Tibial nerve (tissue), 4 donors: ENCODE data around the gene NLRP7.

ENCODE experiments used
- CTCF ChIP-seq, 5 experiments: fragments of 200-600 bp in 3 of 5; fragments of 450-650 bp in 2 of 5; sonication (generic) in 3 of 5; IDR thresholded peaks; one replicate each; pipeline ENCODE4 v1.5.1; 2016 to 2019; ENCODE audit warnings: antibody characterized with exemption in 5 of 5, mild to moderate bottlenecking in 3 of 5, moderate library complexity in 2 of 5
- EP300 ChIP-seq, 2 donors: sonication (generic); formaldehyde crosslinking; IDR thresholded peaks; one replicate each; pipeline ENCODE4 v1.6.1; 2017; ENCODE audit warnings: antibody characterized with exemption in 2 of 2, mild to moderate bottlenecking in 1 of 2

GRCh38 chr19:54916822-54917221, 30.5 kb downstream of the NLRP7 start:
- TF ChIP-seq CTCF (IDR thresholded peaks at IDR 0.05): no peak
- no peak for TF ChIP-seq EP300 (IDR thresholded peaks at IDR 0.05)
